ENCODE data around the gene TMEM53. TPM values are rescaled to one million over a fixed set of nuclear protein-coding genes. Genes with fewer than 3 reads are reported as not detected.

TMEM53 gene
- total and polyA plus RNA-seq, 2 of the 8 experiments (the other 6 are each of a cell fraction or from before 2014, with no cell fraction given), result 6.7 to 27.9 TPM

DNA sequence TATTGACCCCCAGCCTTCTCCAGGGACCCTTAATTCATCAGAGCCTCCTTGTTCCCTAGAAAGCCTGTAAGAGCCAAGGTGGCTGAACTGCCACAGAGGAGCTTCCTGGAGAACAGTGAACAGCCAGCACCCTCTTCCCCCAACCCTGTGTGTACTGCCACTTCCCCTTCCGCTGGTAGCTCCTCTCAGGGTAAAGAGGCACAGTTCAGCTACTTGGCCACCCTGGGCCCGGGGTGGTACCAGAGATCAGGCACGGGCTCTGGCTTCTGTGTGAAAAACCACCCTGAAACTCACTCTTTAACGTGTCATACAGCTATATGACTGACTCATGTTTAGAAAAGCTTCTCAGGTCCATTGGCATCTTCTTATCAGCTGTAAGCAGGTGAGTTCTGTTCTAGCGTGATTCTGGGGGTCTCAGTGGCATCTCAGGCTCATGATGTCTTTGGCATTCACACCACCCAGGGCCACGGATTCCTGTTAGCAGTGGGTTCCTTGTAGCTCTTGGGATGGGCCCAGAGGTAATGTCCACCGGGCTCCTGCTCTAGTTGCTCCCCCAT, 22.6 kb upstream of the TMEM53 start:
- no peak overlapping the region for H2BK5ac ChIP-seq (ENCODE audit: low read depth, low read length)
- H3K23me2 ChIP-seq (ENCODE audit: low read depth, low read length), result no peaks in the 10 kb centered on the region
- no peak overlapping the region for H4K8ac ChIP-seq (ENCODE audit: extremely low read depth, insufficient read depth, low read length)
- H3K4me1 ChIP-seq (replicated peaks in 1 of 4; ENCODE audit: control insufficient read depth in 3 of 4, insufficient read depth in 4 of 4, low read length in 3 of 4), result no peaks in the 10 kb centered on the region
- no peak overlapping the region for H3K4me2 ChIP-seq (ENCODE audit: insufficient read depth in 1 of 2, low read depth in 2 of 2, low read length in 2 of 2)
- no peaks in the 10 kb centered on the region for H3K9me3 ChIP-seq (ENCODE audit: insufficient read depth in 2 of 2, low read depth in 1 of 2, low read length in 1 of 2)
- no peaks in the 10 kb centered on the region for H3K79me1 ChIP-seq (ENCODE audit: low read depth, low read length)
- no peaks in the 10 kb centered on the region for H4K20me1 ChIP-seq (replicated peaks in 1 of 2; ENCODE audit: control insufficient read depth in 1 of 2, insufficient read depth in 2 of 2, low read length in 2 of 2)
- H3K18ac ChIP-seq (ENCODE audit: extremely low read depth, low read length), result no peak overlapping the region
- no peak for DNase-seq (ENCODE audit: low read depth in 1 of 2, low spot score in 2 of 2)
- no peaks in the 10 kb centered on the region for H3K79me2 ChIP-seq (ENCODE audit: control insufficient read depth in 1 of 2, insufficient read depth in 2 of 2, low read length in 2 of 2)
- no peak overlapping the region for H4K91ac ChIP-seq (replicated peaks; ENCODE audit: insufficient read length, low read length)
- H3K27ac ChIP-seq (ENCODE audit: low read depth, low read length), result no peak overlapping the region
- H2AFZ ChIP-seq (ENCODE audit: low read length), result no peak overlapping the region
- H3K36me3 ChIP-seq (ENCODE audit: control insufficient read depth in 2 of 4, insufficient read depth in 4 of 4, low read length in 3 of 4), result no peaks in the 10 kb centered on the region
- no peak overlapping the region for H2BK20ac ChIP-seq (ENCODE audit: low read length)
- FAIRE-seq, result no peak
- no peak overlapping the region for H4K5ac ChIP-seq (ENCODE audit: insufficient read length, low read depth, low read length)
- no peak overlapping the region for H3K23ac ChIP-seq (ENCODE audit: insufficient read length)
- H2BK12ac ChIP-seq (ENCODE audit: low read depth, low read length), result no peak overlapping the region
- no peak overlapping the region for H3K4me3 ChIP-seq (ENCODE audit: extremely low read depth in 1 of 4, insufficient read depth in 2 of 4, low read depth in 3 of 4, low read length in 4 of 4)
- ChIA-PET POLR2A (ENCODE audit: partially characterized antibody) (interaction anchor here (0.8 to 2.3 kb wide), 5 partner anchors 9 to 122 kb away, joined by 4 to 12 read pairs (median 4); no protein-coding TSS in a partner anchor), CTCF (ENCODE audit: partially characterized antibody) (interaction anchor here (0.8 to 2.2 kb wide), 6 partner anchors 10 to 34 kb away, joined by 3 to 15 read pairs (median 5); no protein-coding TSS in a partner anchor)
- H3K4ac ChIP-seq (replicated peaks; ENCODE audit: insufficient read length, low read depth, low read length), result no peak overlapping the region
- no peak overlapping the region for H2BK15ac ChIP-seq (ENCODE audit: low read length)
- H2BK120ac ChIP-seq (replicated peaks; ENCODE audit: low read depth, low read length), result no peak overlapping the region
- H2AK5ac ChIP-seq (ENCODE audit: low read depth, low read length), result 0 out of 2 replicates have a peak overlapping the region, but pooled peaks have one; percentile 26
- WGBS, 2 experiments (ENCODE audit: extremely low coverage in 1 of 2, insufficient coverage in 1 of 2, insufficient read length in 1 of 2, insufficient replicate concordance in 2 of 2, low coverage in 1 of 2, low lambda C conversion rate in 2 of 2, missing lambda C conversion rate in 1 of 2), result 82% methylated on average over 7 of the region's 7 CpGs; no CpG with 5 or more reads in 1 of the 2 experiments
- H3K27me3 ChIP-seq (replicated peaks in 1 of 4; ENCODE audit: control insufficient read depth in 3 of 4, extremely low read depth in 1 of 4, insufficient read depth in 3 of 4, low read length in 3 of 4), result no peaks in the 10 kb centered on the region
- no peak overlapping the region for H3K9ac ChIP-seq (replicated peaks in 1 of 4; ENCODE audit: extremely low read depth in 1 of 4, low read depth in 3 of 4, low read length in 3 of 4)
- no peak overlapping the region for H3K56ac ChIP-seq (replicated peaks; ENCODE audit: insufficient read length, low read depth, low read length)
- H3K14ac ChIP-seq (ENCODE audit: insufficient read length), result no peak overlapping the region
- TF ChIP-seq RNF2 (IDR thresholded peaks at IDR 0.05; ENCODE audit: borderline replicate concordance, low read depth, low read length, missing control alignments, poor library complexity, severe bottlenecking) (no peak), RXRA (IDR thresholded peaks at IDR 0.05; ENCODE audit: insufficient read depth, low read depth, low read length) (no peak)

All from H1 (cell line).